Liver (tissue), 3 donors: ENCODE results near the gene TNFAIP3.

Experiments
- ATF3 ChIP-seq: IDR thresholded peaks from 2 replicates; pipeline ENCODE4 v1.6.1; 2016; ENCODE audit warnings: antibody characterized with exemption
- CTCF ChIP-seq: fragments of 150-350 bp; IDR thresholded peaks from 2 replicates; pipeline ENCODE4 v1.5.1; 2017; ENCODE audit warnings: improper control_type of control experiment, low read depth, low read length; ENCODE audit not compliant: missing input control
- EGR1 ChIP-seq, 2 donors: IDR thresholded peaks; 2 replicates each; pipeline ENCODE4 v1.6.1; 2016 to 2018; ENCODE audit warnings: antibody characterized with exemption in 2 of 2, low read depth in 2 of 2
- GABPA ChIP-seq, 2 donors: IDR thresholded peaks in 1 of 2; conservative IDR thresholded peaks in 1 of 2; 2 replicates each; pipeline ENCODE4 v1.6.1; 2016; ENCODE audit warnings: antibody characterized with exemption in 2 of 2, mild to moderate bottlenecking in 1 of 2, moderate library complexity in 1 of 2
- JUND ChIP-seq, 2 donors: IDR thresholded peaks; 2 replicates each; pipeline ENCODE4 v1.6.1; 2016; ENCODE audit warnings: antibody characterized with exemption in 2 of 2
- SP1 ChIP-seq: IDR thresholded peaks from 2 replicates; pipeline ENCODE4 v1.6.1; 2018; ENCODE audit warnings: antibody characterized with exemption, mild to moderate bottlenecking
- YY1 ChIP-seq: IDR thresholded peaks from 2 replicates; pipeline ENCODE4 v1.6.1; 2016; ENCODE audit warnings: antibody characterized with exemption, mild to moderate bottlenecking
- donor health status: healthy.
- donor health status: healthy.

- TF ChIP-seq SP1 (no peak), ATF3 (no peak), YY1 (no peak), EGR1 (IDR thresholded peaks at IDR 0.05; ENCODE audit: low read depth in 2 of 2) (no peak), GABPA (IDR thresholded peaks at IDR 0.05 in 1 of 2, conservative IDR thresholded peaks at IDR 0.05 in 1 of 2) (no peak), JUND (IDR thresholded peaks at IDR 0.05) (no peak), CTCF (no peak)
Observed at GRCh38 chr6:137829641-137830083, 37.4 kb upstream of the TNFAIP3 start.
